NCI-H187 treated with DMSO at 0.1 percent for 48 hours (cell line): ENCODE measurements around the gene IL20RA.

Source experiments
- DNase-seq: peaks from one replicate; lab custom pipeline; 2025; lab: John Stamatoyannopoulos, UW

Gene IL20RA

GRCh38 chr6:137045222-137045789, 541 bp upstream of the IL20RA start:
- no peak for DNase-seq

GRCh38 chr6:137043710-137044365, 927 bp downstream of the IL20RA start:
- no peak for DNase-seq

- no peak for DNase-seq
Measured at GRCh38 chr6:137040393-137040792, 4.4 kb downstream of the IL20RA start.

- no peak for DNase-seq
Measured at GRCh38 chr6:137039010-137039409, 5.8 kb downstream of the IL20RA start.

- no peak for DNase-seq
Measured at GRCh38 chr6:137036566-137037300, 8.0 kb downstream of the IL20RA start.

- DNase-seq, result no peak
Measured at GRCh38 chr6:137033828-137034227, 10.9 kb downstream of the IL20RA start.

- no peak for DNase-seq
Measured at GRCh38 chr6:137031122-137031521, 13.6 kb downstream of the IL20RA start.

GRCh38 chr6:137028912-137029311, 15.9 kb downstream of the IL20RA start:
- no peak for DNase-seq

- no peak for DNase-seq
Measured at GRCh38 chr6:137025786-137026730, 18.7 kb downstream of the IL20RA start.

- DNase-seq, result no peak
Measured at GRCh38 chr6:137024237-137024990, 20.4 kb downstream of the IL20RA start.

- DNase-seq, result no peak
Measured at GRCh38 chr6:137020776-137021175, 24.0 kb downstream of the IL20RA start.

GRCh38 chr6:137019476-137020272, 25.1 kb downstream of the IL20RA start:
- DNase-seq, result no peak

- DNase-seq, result no peak
Measured at GRCh38 chr6:137017081-137017480, 27.7 kb downstream of the IL20RA start.

GRCh38 chr6:137016356-137016755, 28.4 kb downstream of the IL20RA start:
- DNase-seq, result no peak

- DNase-seq, result no peak
Measured at GRCh38 chr6:137015943-137016342, 28.8 kb downstream of the IL20RA start.

GRCh38 chr6:137013738-137014602, 30.8 kb downstream of the IL20RA start:
- DNase-seq, result no peak

GRCh38 chr6:137013031-137013430, 31.7 kb downstream of the IL20RA start:
- no peak for DNase-seq

- DNase-seq, result no peak
Measured at GRCh38 chr6:137011406-137011805, 33.4 kb downstream of the IL20RA start.

- DNase-seq, result no peak
Measured at GRCh38 chr6:137010128-137010718, 34.5 kb downstream of the IL20RA start.
